HG03095 (cell line): ENCODE measurements around the gene POU4F1.
"Not testable (repeated sequence)": the region's sequence is repeated elsewhere in the genome, so short reads cannot be mapped to it uniquely, and the experiment has no call there.

ENCODE experiments used
- ATAC-seq: cut with Tn5 transposase; IDR thresholded peaks from one replicate; pipeline ENCODE4 v1.9.1; 2021; ENCODE audit warnings: moderate library complexity; ENCODE audit not compliant: unreplicated experiment

POU4F1 gene, protein sequence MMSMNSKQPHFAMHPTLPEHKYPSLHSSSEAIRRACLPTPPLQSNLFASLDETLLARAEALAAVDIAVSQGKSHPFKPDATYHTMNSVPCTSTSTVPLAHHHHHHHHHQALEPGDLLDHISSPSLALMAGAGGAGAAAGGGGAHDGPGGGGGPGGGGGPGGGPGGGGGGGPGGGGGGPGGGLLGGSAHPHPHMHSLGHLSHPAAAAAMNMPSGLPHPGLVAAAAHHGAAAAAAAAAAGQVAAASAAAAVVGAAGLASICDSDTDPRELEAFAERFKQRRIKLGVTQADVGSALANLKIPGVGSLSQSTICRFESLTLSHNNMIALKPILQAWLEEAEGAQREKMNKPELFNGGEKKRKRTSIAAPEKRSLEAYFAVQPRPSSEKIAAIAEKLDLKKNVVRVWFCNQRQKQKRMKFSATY

DNA sequence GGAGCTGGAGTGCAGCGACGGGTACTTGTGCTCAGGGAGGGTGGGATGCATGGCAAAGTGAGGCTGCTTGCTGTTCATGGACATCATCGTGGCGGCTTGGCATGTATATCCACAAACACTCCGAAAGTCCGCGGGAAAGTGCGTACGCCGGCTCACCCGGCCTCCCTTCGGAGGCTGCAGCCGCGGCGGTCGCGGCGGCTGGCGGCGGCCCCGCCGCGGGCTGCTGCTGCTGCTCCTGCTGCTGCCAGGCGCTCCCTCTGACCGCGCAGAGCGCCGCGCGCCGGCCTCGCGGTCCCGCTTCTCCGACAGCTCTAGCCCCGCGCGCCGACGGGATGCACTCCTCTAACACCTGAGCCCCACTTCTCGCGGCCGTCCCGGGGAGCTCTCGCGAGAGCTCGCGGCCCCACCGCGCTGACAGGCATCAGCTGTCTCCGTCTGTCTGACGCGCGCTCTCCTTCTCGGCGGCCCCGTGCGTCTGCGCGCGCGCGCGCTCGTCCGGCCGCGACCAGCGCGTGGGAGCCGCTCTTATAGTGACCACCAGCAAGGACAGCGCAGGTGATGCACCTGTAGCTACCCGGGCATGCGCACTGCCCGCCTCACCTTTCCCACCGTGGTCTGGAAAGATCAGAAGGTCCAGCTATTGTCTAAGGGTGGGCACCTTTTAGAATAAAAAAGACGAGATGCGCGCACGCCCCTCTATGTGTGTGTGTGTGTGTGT, at the start of gene POU4F1:
Gene POU4F1 (minus strand): TSS at position 313 of the 718 bp plus-strand sequence. CDS start 226 bp downstream, at position 87.
- peak; percentile 94 for ATAC-seq

DNA sequence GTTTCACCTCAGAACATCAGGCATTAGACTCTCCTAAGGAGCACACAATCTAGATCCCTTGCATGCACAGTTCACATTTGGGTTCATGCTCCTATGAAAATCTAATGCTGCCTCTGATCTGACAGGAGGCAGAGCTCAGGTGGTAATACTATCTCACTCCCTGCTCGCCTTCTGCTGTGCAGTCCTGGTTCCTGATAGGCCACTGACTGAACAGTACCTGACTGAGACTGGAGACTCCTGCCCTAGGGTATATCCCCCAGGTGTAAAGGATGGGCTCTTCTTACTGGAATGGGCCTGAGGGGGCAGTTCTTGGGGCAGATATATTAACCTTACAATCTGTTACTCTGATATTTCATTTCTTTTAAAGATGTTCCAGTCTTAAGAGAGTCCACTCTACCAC, 49.3 kb upstream of the POU4F1 start:
- ATAC-seq, result no peak

DNA sequence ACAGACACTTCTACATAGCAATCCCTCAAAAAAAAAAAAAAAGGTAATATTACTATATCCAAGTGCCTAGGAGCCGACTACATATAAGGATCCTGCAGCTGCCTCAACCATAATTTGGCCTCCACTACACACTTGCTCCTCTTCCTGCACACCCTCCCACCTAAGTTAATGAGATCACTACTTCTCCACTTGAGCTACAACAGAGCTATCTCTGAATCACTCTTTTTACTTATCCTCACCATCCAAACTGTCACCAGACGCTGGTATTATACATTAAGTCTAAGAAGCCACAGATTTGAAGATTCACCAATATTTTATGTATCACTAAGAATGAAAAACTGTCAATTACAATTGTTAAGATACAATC, 47.3 kb upstream of the POU4F1 start:
- ATAC-seq, result no peak

DNA sequence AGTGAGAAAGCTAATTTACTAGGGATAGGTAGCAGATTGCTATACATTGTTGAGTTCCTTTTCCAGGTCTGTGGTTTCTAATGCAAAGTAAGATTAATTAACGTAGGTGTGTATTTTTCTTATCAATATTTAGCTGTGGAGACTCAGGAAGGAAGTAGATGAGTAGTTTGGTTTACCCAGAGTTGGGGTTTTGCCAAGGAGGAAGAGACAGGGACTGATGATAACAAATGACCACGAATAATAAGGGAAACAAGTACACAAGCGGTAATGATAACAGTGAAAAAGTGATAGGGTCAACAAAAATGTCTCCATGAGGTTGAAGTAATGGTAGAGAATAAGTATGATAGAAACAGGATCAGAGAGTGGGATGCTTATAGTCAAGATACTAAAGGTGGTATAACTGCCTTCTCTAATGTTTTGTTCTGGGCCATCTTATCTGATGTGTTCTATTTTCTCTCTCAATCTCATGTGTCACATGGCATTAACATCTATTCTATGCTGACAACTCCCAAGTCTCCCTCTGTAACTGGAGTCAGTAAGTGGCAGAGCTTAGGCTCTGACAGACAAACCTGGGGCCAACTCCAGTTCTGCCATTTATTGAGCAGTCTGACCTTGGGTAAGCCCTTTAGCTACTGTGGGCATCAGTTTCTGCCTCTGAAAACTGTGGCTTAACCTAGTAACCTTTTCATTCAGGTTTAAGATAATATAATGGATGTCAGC, 46.8 kb upstream of the POU4F1 start:
- ATAC-seq, result no peak

DNA sequence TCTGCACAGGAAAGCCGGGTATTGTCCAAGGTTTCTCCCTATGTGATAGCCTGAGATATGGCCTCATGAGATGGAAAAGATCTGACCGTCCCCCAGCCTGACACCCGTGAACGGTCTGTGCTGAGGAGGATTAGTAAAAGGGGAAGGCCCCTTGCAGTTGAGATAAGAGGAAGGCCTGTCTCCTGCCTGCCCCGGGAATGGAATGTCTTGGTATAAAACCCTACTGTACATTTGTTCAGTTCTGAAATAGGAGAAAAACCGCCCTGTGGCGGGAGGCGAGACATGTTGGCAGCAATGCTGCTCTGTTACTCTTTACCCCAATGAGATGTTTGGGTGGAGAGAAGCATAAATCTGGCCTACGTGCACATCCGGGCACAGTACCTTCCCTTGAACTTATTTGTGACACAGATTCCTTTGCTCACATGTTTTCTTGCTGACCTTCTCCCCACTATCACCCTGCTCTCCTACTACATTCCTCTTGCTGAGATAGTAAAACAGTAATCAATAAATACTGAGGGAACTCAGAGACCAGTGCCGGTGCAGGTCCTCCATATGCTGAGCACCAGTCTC, 43.8 kb upstream of the POU4F1 start:
- ATAC-seq, result not testable (repeated sequence)

DNA sequence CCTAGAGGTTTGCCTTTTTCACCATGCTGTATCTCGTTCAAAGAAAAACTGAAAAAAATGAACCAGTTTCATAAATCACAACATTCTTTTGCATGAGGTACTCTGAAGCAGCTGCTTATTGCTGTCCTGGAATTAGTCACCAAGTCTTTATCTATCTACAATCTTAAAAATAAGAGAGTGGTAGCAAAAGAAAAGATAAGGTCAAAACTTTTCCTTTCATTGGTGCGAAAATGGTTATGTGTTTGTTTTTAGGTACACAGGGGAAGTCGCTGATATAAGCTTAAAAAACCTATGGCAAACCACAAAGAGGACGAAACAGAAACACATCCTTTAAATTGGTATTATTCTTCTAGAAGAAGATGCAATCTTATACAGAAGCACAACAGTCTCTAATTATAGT, 34.9 kb upstream of the POU4F1 start:
- ATAC-seq, result peak; percentile 60

DNA sequence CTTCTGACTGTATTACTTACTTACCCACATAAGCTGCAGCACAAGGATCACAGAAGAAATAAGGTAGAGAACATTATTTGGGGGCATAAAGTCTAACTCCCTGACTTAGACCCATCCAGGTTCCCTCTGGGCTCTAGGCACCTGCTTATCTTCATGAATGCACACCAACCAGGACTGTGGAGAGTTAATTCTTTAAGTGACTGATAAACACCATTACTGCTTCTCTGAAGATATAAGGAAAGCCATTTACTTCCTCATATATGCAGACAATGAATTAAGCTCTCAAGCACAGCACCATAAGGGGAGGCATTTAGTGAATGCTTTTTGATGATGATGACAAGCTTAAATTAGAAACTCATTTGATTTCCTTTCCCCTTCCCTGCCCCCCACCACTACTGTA, 33.1 kb upstream of the POU4F1 start:
- ATAC-seq, result no peak

DNA sequence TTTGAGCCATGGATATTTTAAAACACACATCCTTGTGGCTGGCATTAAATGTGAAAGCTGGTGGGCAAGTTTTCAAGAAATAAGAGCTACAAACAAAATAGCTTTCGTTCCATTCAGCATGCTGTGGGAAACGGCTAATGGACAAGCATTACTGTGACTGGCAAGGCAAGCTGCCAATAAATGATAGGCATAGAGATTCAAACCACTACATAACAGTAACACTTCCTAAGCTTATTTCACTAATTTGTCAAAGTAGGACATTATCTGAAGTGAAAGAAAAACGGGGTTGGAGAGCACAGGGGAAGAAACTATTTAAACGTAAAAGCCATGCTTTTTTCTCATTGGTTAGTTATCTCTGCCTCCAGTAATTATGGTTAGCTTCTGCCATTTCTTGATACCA, 29.6 kb upstream of the POU4F1 start:
- ATAC-seq, result no peak

DNA sequence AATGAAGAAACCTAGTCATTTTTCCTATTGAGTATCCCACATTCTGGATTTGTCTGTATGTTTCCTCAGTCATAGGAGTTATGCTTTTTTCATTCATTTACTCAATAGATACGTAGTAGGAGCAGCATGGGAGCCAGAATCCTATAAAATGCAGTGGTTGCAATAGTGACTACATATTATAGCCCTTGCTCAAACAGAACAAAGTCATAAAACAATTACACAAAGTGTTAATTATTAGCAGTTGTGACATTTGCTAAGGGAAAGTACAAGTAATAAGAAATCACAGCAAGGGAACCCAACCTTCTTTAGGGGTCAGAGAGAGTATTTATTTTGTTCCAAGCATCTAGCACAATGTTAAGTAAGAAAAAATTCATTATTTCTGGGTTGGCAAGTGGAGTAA, 27.7 kb upstream of the POU4F1 start:
- no peak for ATAC-seq

DNA sequence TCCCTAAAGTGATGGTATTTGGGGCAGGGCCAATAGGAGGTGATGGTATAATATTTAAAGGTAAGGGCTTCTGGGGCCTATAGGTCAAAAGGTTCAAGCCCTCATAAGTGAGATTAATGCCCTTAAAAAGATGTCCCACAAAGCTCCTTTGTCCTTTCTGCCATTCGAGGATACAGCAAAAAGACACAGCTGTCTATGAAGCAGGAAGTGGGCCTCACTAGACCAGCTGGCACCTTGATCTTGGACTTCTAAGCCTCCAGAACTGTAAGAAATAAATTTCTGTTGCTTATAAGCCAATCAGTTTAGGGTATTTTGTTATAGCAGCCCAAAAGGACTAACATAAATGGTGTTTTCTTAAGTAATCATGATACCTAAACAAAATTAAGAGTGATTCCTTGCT, 27.2 kb upstream of the POU4F1 start:
- no peak for ATAC-seq

DNA sequence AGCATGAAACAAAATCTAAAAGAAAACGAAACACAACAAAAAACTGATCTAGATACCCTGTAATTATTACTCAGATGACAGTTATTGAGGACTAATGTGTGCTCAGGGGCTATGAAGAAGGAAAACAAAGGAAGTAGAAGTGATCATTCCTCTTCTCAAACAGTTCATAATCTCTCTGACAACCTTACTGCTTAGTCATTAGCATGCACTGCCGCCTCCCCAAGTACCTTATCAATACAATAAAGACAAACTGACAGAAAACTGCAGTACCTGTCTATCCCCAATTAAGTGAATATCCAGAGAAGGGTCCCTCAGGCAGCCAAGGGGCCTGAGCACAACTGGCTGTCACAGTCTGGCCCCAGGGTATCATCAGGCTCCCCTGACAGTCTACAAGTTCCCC, 22.0 kb upstream of the POU4F1 start:
- ATAC-seq, result no peak

DNA sequence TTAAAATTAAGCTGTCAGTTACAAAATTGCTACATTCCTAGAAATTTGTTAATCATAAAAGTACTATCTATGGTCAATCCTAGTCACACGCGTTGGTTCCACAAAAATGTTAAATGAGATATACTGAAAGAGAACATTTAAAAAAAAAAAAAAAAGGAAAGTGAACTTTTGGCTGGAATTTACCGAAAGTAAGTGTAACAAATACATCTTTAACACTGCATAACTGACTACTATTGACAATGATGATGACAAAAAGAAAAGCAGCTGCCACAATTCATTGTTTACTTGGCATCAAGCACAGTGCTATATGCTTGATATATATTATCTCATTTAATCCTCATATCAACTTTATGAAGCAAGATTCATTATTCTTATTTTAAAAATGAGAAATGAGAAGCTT, 19.8 kb upstream of the POU4F1 start:
- no peak for ATAC-seq

DNA sequence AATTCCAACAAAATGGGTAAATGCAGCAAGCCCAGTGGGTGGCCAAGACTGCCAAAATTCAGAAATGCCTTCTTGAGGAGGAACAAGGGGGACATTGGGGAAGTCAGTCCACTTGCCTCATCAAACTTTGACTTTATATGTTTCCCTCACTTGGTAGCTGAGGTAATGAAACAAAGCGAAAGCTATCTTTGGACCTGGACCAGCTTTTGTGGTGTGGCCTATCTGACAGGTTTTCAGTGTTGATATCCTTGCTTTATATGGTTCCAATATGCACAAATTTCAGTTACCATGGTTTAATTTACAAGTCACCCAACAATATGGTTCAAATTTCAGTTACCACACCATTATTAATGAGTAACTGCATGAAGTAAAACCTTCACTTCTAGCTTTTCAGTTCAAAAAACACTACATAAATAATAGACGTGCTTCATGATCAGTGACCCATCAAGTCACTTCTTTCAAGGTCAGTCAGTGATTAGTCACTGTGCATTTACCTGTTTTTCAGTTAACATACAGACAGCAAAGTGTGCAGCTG, 17.7 kb upstream of the POU4F1 start:
- no peak for ATAC-seq

DNA sequence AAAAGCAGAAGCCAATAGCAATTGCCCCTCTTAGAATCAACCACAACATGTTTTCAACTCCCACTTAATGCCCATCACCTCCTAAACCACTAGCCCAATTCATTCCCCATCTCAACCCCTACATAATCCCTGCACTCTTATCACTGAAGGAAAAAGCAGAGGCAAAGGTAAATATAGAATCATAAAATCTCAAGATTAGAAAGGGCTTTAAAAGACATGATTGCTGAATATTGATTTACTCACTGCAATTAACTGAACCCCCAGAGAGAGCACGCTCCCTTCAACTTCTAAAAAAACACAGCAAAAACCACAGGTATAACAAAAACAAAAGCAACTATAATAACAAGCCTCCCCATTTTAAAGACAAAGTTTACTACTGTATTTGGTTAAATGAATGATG, 15.1 kb upstream of the POU4F1 start:
- ATAC-seq, result no peak

DNA sequence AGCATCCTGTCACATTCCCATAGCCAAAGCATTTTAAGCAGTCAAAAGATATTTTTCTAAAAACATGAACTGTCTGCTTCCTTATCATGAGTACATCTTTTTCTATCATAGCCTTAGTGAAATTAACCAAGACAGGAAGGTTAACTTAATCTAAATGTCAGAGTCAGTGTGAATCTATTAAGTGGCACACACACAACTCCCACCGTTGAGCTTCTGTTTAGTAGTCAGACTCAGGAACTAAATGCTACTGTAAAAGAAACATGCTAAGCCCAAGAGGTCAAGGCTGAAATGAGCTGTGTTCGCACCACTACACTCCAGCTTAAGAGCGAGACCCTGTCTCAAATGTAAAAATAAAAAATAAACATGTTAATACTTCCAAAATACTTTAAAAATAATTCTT, 7.7 kb upstream of the POU4F1 start:
- ATAC-seq, result no peak

DNA sequence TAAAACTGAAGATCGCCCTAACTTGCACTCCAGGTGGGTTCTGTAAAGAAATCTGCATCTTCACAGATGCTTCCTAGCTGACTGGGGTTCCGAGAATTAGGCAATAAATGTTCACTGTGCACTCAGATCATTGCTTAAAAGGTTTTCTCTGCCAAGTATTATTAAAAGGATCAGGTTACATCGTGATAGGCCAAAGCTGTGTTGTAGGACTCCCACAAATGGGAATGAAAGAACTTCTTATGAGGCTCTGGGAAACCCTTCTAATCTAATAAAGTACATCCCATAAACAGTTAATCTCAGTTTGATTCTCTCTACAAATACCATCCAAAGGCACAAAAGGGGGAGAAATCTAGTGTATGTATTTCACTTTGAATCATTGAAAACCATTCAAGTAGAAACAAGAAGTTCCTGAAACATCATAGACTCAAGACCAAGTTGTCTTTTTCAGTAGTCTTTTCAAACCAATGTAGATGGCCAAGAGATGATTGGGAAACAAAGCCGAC, 7.1 kb upstream of the POU4F1 start:
- ATAC-seq, result no peak

DNA sequence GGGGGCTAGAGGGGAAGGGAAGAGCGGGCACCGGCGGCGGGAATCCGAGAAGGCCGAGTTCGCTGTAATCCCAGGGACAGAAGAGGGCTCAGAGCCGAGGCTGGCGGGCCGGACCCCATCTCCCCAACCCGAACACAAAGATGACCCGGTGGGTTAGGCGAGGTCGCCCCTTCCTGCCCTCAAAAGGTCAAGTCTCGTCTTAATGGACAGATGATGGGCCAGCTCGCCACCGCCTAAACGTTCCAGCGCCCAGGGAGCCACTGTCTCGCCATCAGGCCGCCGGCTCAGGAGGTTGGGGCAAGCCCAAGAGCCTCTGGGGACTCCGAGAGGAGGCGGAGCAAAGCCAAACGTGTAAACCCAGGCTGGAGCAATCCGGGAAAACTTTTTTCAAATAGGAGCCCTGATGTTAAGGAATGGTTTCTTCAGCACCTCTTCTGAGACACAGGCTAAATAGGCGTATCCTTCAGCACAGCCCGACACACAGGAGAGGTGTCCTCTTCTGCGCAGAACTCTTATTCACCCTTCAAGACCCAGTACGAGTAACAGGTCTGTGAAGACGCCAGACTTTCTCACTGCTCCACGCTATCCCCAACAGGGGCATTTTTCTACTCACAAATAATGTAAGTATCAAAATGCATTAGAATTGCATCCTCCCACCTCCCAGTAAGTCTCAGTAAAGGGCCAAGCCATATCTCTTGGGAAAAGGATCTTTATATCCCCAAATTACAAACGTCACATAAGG, 6.3 kb upstream of the POU4F1 start:
- ATAC-seq, result no peak

DNA sequence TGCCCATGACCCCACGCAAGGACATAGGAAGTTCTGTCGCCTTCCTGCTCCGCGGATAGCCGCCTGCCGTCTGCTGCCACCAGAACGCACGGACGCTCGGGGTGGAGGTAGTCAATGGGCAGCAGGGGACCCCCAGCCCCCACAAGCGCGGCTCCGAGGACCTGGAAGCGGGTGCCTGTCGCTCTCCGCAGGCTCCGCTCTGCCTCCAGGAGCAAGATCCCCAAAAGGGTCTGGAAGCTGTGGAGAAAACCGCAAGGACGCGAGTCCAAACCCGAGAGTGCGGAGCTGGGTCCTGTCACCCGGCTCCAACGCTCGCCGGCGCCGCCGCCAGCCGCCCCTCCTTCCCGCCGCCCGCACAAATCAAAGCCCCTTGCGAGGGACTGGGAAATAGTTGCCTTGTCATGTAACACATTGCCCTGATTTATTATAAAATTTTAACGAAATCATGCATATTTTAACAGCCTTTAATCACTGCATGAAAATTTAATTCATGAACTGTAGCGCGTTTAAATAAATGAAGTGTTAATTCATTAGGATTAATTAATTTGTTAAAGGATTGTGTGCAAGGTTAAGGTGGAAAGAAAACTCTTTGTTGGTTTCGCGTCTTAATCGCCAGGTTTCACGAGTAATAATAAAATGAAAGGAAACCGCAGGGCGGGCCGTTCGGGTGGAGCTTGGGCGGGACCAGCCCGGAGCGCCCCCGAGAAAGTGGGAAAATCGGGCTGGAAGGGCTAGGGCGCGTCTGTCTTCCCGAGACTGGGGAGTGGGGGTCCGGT, 5.5 kb upstream of the POU4F1 start:
- no peak for ATAC-seq

DNA sequence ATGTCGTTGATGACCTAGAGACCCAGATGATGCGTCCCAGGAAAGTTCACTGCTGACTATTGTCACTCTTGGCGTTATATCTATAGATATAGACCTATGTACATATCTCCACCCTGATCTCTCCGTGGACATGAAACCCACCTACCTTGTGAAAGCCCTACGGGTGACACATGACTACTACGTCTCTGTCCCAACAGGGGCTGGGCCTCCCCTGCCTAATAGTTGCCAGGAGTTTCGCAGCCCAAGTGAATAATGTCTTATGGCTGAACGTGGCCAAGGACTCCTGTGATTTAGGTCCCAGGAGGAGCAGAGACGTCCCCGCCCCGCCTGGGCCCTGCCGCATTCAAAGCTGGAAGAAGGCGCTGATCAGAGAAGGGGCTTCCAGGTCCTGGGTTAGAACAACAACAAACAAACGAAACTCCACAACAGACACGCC, 4.9 kb upstream of the POU4F1 start:
- ATAC-seq, result no peak
